ENCODE measurements around the gene RHOD.

GRCh38 chr11:67116758-67117105 is 60.1 kb downstream of the RHOD start:
- TF ChIP-seq CTCF (IDR thresholded peaks at IDR 0.05; ENCODE audit: insufficient read depth, low read depth, low read length) (no peak), EZH2 (IDR thresholded peaks at IDR 0.05; ENCODE audit: insufficient read depth, low read length) (no peak)

Data from astrocyte (in vitro differentiated cells and primary cell).